Endodermal cell (in vitro differentiated cells): ENCODE measurements around the gene UMAD1. TPM values are rescaled to one million over a fixed set of nuclear protein-coding genes. Genes with fewer than 3 reads are reported as not detected.

Experiments used
- DNase-seq: peaks from one replicate; pipeline ENCODE4 v3.0.0-alpha.2; 2017
- H3K27ac ChIP-seq: 2 replicates; pipeline ENCODE4 v1.5.1; 2013; ENCODE audit warnings: mild to moderate bottlenecking, low read depth, low read length, moderate library complexity
- H3K27me3 ChIP-seq: 2 replicates; pipeline ENCODE4 v1.6.1; 2013; ENCODE audit warnings: mild to moderate bottlenecking, low read length, moderate library complexity; ENCODE audit not compliant: insufficient read depth, control insufficient read depth, poor library complexity, severe bottlenecking
- H3K36me3 ChIP-seq: 2 replicates; pipeline ENCODE4 v1.7.0; 2013; ENCODE audit warnings: mild to moderate bottlenecking, low read length, moderate library complexity; ENCODE audit not compliant: control insufficient read depth, insufficient read depth
- H3K4me1 ChIP-seq: one replicate; pipeline ENCODE4 v1.7.0; 2013; ENCODE audit warnings: low read length; ENCODE audit not compliant: control insufficient read depth, insufficient read depth
- H3K4me3 ChIP-seq: 2 replicates; pipeline ENCODE4 v1.5.1; 2013; ENCODE audit warnings: mild to moderate bottlenecking, low read length, moderate library complexity
- H3K9ac ChIP-seq: 2 replicates; pipeline ENCODE4 v1.6.1; 2013; ENCODE audit warnings: mild to moderate bottlenecking, low read length, moderate library complexity; ENCODE audit not compliant: poor library complexity, severe bottlenecking; ENCODE audit errors: extremely low read depth
- H3K9me3 ChIP-seq: 2 replicates; pipeline ENCODE4 v1.6.1; 2013; ENCODE audit warnings: mild to moderate bottlenecking, low read length, moderate library complexity; ENCODE audit not compliant: control insufficient read depth
- H3K27ac Mint-ChIP-seq: 2 replicates; pipeline ENCODE4 v1.8.0; 2020; ENCODE audit warnings: mixed read lengths
- H3K27me3 Mint-ChIP-seq: 2 replicates; pipeline ENCODE4 v1.8.0; 2021; ENCODE audit warnings: mild to moderate bottlenecking, mixed read lengths; ENCODE audit not compliant: insufficient read depth
- H3K36me3 Mint-ChIP-seq: 2 replicates; pipeline ENCODE4 v1.8.0; 2020; ENCODE audit warnings: low read depth, mixed read lengths
- H3K4me1 Mint-ChIP-seq: 2 replicates; pipeline ENCODE4 v1.8.0; 2020; ENCODE audit warnings: mixed read lengths
- H3K4me3 Mint-ChIP-seq: 2 replicates; pipeline ENCODE4 v1.8.0; 2020; ENCODE audit warnings: mild to moderate bottlenecking, moderate library complexity, mixed read lengths
- H3K9me3 Mint-ChIP-seq: 2 replicates; pipeline ENCODE4 v1.8.0; 2020; ENCODE audit warnings: mild to moderate bottlenecking, mixed read lengths
- WGBS, 2 experiments: methylation state at CpG; one replicate each; pipeline versions ENCODE4 v1.1.5 to v1.1.7; 2013; ENCODE audit warnings: missing lambda C conversion rate in 2 of 2, mixed read lengths in 1 of 2; ENCODE audit not compliant: insufficient coverage in 1 of 2, insufficient read length in 1 of 2; 5-methylcytosine and 5-hydroxymethylcytosine counted together
- total RNA-seq, 2 donors: library from RNA; stranded (reverse); fragmentation: NEBNext Ultra II Directional in 1 of 2; extraction: Animal tissue kit (Norgen Biotek cat#: 25700) in 1 of 2; gene quantifications; 2 replicates in 1 of 2; 3 replicates in 1 of 2; pipeline ENCODE4 v1.2.1, GENCODE V29; 2021
- TF ChIP-seq, protein P1 (sequence below): fragments of 200-600 bp; sonication (generic); conservative IDR thresholded peaks from 2 replicates; pipeline ENCODE4 v1.5.0; 2021; ENCODE audit warnings: antibody characterized with exemption, mild to moderate bottlenecking

UMAD1 gene
- total RNA-seq, 2 donors from 2014 or later, result 9.7 to 10.3 TPM

GRCh38 chr7:7922684-7923385, 282.3 kb downstream of the UMAD1 start:
- no peak overlapping the region for H3K9ac ChIP-seq

GRCh38 chr7:7923818-7924217, 283.3 kb downstream of the UMAD1 start:
- TF ChIP-seq, protein P1, sequence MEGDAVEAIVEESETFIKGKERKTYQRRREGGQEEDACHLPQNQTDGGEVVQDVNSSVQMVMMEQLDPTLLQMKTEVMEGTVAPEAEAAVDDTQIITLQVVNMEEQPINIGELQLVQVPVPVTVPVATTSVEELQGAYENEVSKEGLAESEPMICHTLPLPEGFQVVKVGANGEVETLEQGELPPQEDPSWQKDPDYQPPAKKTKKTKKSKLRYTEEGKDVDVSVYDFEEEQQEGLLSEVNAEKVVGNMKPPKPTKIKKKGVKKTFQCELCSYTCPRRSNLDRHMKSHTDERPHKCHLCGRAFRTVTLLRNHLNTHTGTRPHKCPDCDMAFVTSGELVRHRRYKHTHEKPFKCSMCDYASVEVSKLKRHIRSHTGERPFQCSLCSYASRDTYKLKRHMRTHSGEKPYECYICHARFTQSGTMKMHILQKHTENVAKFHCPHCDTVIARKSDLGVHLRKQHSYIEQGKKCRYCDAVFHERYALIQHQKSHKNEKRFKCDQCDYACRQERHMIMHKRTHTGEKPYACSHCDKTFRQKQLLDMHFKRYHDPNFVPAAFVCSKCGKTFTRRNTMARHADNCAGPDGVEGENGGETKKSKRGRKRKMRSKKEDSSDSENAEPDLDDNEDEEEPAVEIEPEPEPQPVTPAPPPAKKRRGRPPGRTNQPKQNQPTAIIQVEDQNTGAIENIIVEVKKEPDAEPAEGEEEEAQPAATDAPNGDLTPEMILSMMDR, result no peak
- Histone ChIP-seq H3K4me3 (peak overlapping the region; percentile 37), H3K36me3 (no peaks in the 10 kb centered on the region), H3K9ac (no peak overlapping the region), H3K27me3 (no peaks in the 10 kb centered on the region), H3K9me3 (peaks cover 12% of the 10 kb centered on the region), H3K27ac (no peak overlapping the region), H3K4me1 (peaks cover 15% of the 10 kb centered on the region)
- DNase-seq, result no peak
- Mint-ChIP-seq H3K27me3 (peaks cover 9% of the 10 kb centered on the region), H3K4me3 (peak overlapping the region; percentile 35), H3K4me1 (peaks cover 47% of the 10 kb centered on the region), H3K9me3 (no peaks in the 10 kb centered on the region), H3K36me3 (no peaks in the 10 kb centered on the region), H3K27ac (peak overlapping the region; percentile 79)
- WGBS, 2 experiments, result 57% methylated on average over 1 of the region's 1 CpG; no CpG with 5 or more reads in 1 of the 2 experiments

More at GRCh38 chr7:7922684-7923385, 282.3 kb downstream of the UMAD1 start:
- peak overlapping the region; percentile 37 for H3K4me3 ChIP-seq
- H3K36me3 ChIP-seq, result no peaks in the 10 kb centered on the region
- 25 to 63% methylated on average over 3 to 7 of the region's 7 CpGs for WGBS, 2 experiments
- H3K4me1 Mint-ChIP-seq, result peaks cover 56% of the 10 kb centered on the region
- H3K27ac Mint-ChIP-seq, result peak overlapping the region; percentile 72
- H3K9me3 ChIP-seq, result peaks cover 2% of the 10 kb centered on the region
- no peaks in the 10 kb centered on the region for H3K9me3 Mint-ChIP-seq
- peaks cover 21% of the 10 kb centered on the region for H3K4me1 ChIP-seq
- TF ChIP-seq, protein P1, result no peak
- no peak for DNase-seq
- no peaks in the 10 kb centered on the region for H3K27me3 ChIP-seq
- peaks cover 9% of the 10 kb centered on the region for H3K27me3 Mint-ChIP-seq
- no peak overlapping the region for H3K27ac ChIP-seq
- no peaks in the 10 kb centered on the region for H3K36me3 Mint-ChIP-seq
- H3K4me3 Mint-ChIP-seq, result peak overlapping the region; percentile 35

GRCh38 chr7:7924303-7924702, 283.8 kb downstream of the UMAD1 start:
- Mint-ChIP-seq H3K27me3 (peaks cover 9% of the 10 kb centered on the region), H3K36me3 (no peaks in the 10 kb centered on the region), H3K4me1 (peaks cover 42% of the 10 kb centered on the region), H3K9me3 (no peaks in the 10 kb centered on the region), H3K4me3 (no peak overlapping the region), H3K27ac (peak overlapping the region; percentile 46)
- Histone ChIP-seq H3K9ac (no peak overlapping the region), H3K4me3 (peak overlapping the region; percentile 37), H3K4me1 (peaks cover 15% of the 10 kb centered on the region), H3K27me3 (no peaks in the 10 kb centered on the region), H3K36me3 (no peaks in the 10 kb centered on the region), H3K9me3 (peaks cover 12% of the 10 kb centered on the region), H3K27ac (no peak overlapping the region)
- DNase-seq, result peak; percentile 58
- TF ChIP-seq, protein P1, result no peak

Other genes starting within 250 kb of the UMAD1 start
- 1 to 10 TPM in 1 of 2 donors, under 1 TPM in 1; 0.44 to 1.2 TPM for gene COL28A1, start 104.9 kb upstream of the UMAD1 start, total RNA-seq
- gene MIOS, start 73.9 kb upstream of the UMAD1 start, total RNA-seq, result 10 to 100 TPM; 53.3 to 55.8 TPM
- gene RPA3, start 77.9 kb downstream of the UMAD1 start, total RNA-seq, result 10 to 100 TPM; 65.5 to 97.8 TPM